ENCODE data around the gene DOCK9. TPM values are rescaled to one million over a fixed set of nuclear protein-coding genes. Genes with fewer than 3 reads are reported as not detected.
A peak's percentile ranks its signal among the peaks of the same experiment; 100 is the strongest.

Gene DOCK9
- total and polyA plus RNA-seq, 9 donors = 77.2 to 108 (median 84.6) TPM

GRCh38 chr13:98798849-98799645, 178.8 kb downstream of the DOCK9 start:
- peaks cover 3% of the 10 kb centered on the region for H3K4me1 ChIP-seq (ENCODE audit: control insufficient read depth, insufficient read depth, low read length)
- no CpG with 5 or more reads among the region's 5 CpGs for WGBS (ENCODE audit: insufficient coverage)
- no peaks in the 10 kb centered on the region for H3K9me3 ChIP-seq (replicated peaks; ENCODE audit: control insufficient read depth, low read depth, low read length)
- H3K4me3 ChIP-seq (ENCODE audit: low read length) = no peak overlapping the region
- peaks cover 77% of the 10 kb centered on the region for H3K36me3 ChIP-seq (ENCODE audit: control insufficient read depth, insufficient read depth, low read length)
- no peak overlapping the region for H3K27ac ChIP-seq (ENCODE audit: low read length)
- no peaks in the 10 kb centered on the region for H3K27me3 ChIP-seq (ENCODE audit: control insufficient read depth, insufficient read depth, low read length)
- DNase-seq = peak; percentile 87

- Histone ChIP-seq H3K27ac (ENCODE audit: low read length) (no peak overlapping the region), H3K4me1 (ENCODE audit: control insufficient read depth, insufficient read depth, low read length) (peaks cover 3% of the 10 kb centered on the region), H3K4me3 (ENCODE audit: low read length) (no peak overlapping the region), H3K36me3 (ENCODE audit: control insufficient read depth, insufficient read depth, low read length) (peaks cover 71% of the 10 kb centered on the region), H3K27me3 (ENCODE audit: control insufficient read depth, insufficient read depth, low read length) (no peaks in the 10 kb centered on the region), H3K9me3 (replicated peaks; ENCODE audit: control insufficient read depth, low read depth, low read length) (no peaks in the 10 kb centered on the region)
- WGBS (ENCODE audit: insufficient coverage) = 100% methylated on average over 3 of the region's 6 CpGs
- no peak for DNase-seq
These were observed 180.4 kb downstream of the DOCK9 start for GRCh38 chr13:98797456-98797855.

GRCh38 chr13:98796798-98797197, 181.1 kb downstream of the DOCK9 start:
- 90% methylated on average over 8 of the region's 10 CpGs for WGBS (ENCODE audit: insufficient coverage)
- no peak for DNase-seq
- Histone ChIP-seq H3K4me1 (ENCODE audit: control insufficient read depth, insufficient read depth, low read length) (peaks cover 3% of the 10 kb centered on the region), H3K4me3 (ENCODE audit: low read length) (no peak overlapping the region), H3K9me3 (replicated peaks; ENCODE audit: control insufficient read depth, low read depth, low read length) (no peaks in the 10 kb centered on the region), H3K36me3 (ENCODE audit: control insufficient read depth, insufficient read depth, low read length) (peaks cover 70% of the 10 kb centered on the region), H3K27ac (ENCODE audit: low read length) (no peak overlapping the region), H3K27me3 (ENCODE audit: control insufficient read depth, insufficient read depth, low read length) (no peaks in the 10 kb centered on the region)

GRCh38 chr13:98796191-98796590, 181.7 kb downstream of the DOCK9 start:
- no peaks in the 10 kb centered on the region for H3K27me3 ChIP-seq (ENCODE audit: control insufficient read depth, insufficient read depth, low read length)
- H3K27ac ChIP-seq (ENCODE audit: low read length) = no peak overlapping the region
- no peak for DNase-seq
- H3K36me3 ChIP-seq (ENCODE audit: control insufficient read depth, insufficient read depth, low read length) = peaks cover 69% of the 10 kb centered on the region
- no peaks in the 10 kb centered on the region for H3K9me3 ChIP-seq (replicated peaks; ENCODE audit: control insufficient read depth, low read depth, low read length)
- 66% methylated on average over 2 of the region's 5 CpGs for WGBS (ENCODE audit: insufficient coverage)
- H3K4me3 ChIP-seq (ENCODE audit: low read length) = no peak overlapping the region
- H3K4me1 ChIP-seq (ENCODE audit: control insufficient read depth, insufficient read depth, low read length) = peaks cover 3% of the 10 kb centered on the region

- DNase-seq = no peak
- 100% methylated on average over 1 of the region's 6 CpGs for WGBS (ENCODE audit: insufficient coverage)
- Histone ChIP-seq H3K4me3 (ENCODE audit: low read length) (no peak overlapping the region), H3K4me1 (ENCODE audit: control insufficient read depth, insufficient read depth, low read length) (peaks cover 3% of the 10 kb centered on the region), H3K27me3 (ENCODE audit: control insufficient read depth, insufficient read depth, low read length) (no peaks in the 10 kb centered on the region), H3K9me3 (replicated peaks; ENCODE audit: control insufficient read depth, low read depth, low read length) (no peaks in the 10 kb centered on the region), H3K27ac (ENCODE audit: low read length) (no peak overlapping the region), H3K36me3 (ENCODE audit: control insufficient read depth, insufficient read depth, low read length) (peaks cover 66% of the 10 kb centered on the region)
These were observed 182.6 kb downstream of the DOCK9 start for GRCh38 chr13:98795220-98795619.

GRCh38 chr13:98794498-98794897, 183.4 kb downstream of the DOCK9 start:
- Histone ChIP-seq H3K27me3 (ENCODE audit: control insufficient read depth, insufficient read depth, low read length) (no peaks in the 10 kb centered on the region), H3K4me1 (ENCODE audit: control insufficient read depth, insufficient read depth, low read length) (peaks cover 3% of the 10 kb centered on the region), H3K27ac (ENCODE audit: low read length) (no peak overlapping the region), H3K36me3 (ENCODE audit: control insufficient read depth, insufficient read depth, low read length) (peaks cover 62% of the 10 kb centered on the region), H3K4me3 (ENCODE audit: low read length) (no peak overlapping the region), H3K9me3 (replicated peaks; ENCODE audit: control insufficient read depth, low read depth, low read length) (no peaks in the 10 kb centered on the region)
- no peak for DNase-seq
- 96% methylated on average over 11 of the region's 12 CpGs for WGBS (ENCODE audit: insufficient coverage)

- H3K27me3 ChIP-seq (ENCODE audit: control insufficient read depth, insufficient read depth, low read length) = peaks cover 3% of the 10 kb centered on the region
- 83% methylated on average over 9 of the region's 11 CpGs for WGBS (ENCODE audit: insufficient coverage)
- H3K36me3 ChIP-seq (ENCODE audit: control insufficient read depth, insufficient read depth, low read length) = peaks cover 53% of the 10 kb centered on the region
These were observed 184.9 kb downstream of the DOCK9 start for GRCh38 chr13:98792785-98793495.

GRCh38 chr13:98792321-98792720, 185.5 kb downstream of the DOCK9 start:
- Histone ChIP-seq H3K27ac (ENCODE audit: low read length) (no peak overlapping the region), H3K27me3 (ENCODE audit: control insufficient read depth, insufficient read depth, low read length) (peaks cover 3% of the 10 kb centered on the region), H3K36me3 (ENCODE audit: control insufficient read depth, insufficient read depth, low read length) (peaks cover 47% of the 10 kb centered on the region), H3K4me1 (ENCODE audit: control insufficient read depth, insufficient read depth, low read length) (no peaks in the 10 kb centered on the region), H3K9me3 (replicated peaks; ENCODE audit: control insufficient read depth, low read depth, low read length) (no peaks in the 10 kb centered on the region), H3K4me3 (ENCODE audit: low read length) (no peak overlapping the region)
- WGBS (ENCODE audit: insufficient coverage) = 81% methylated on average over 4 of the region's 9 CpGs
- no peak for DNase-seq

More at GRCh38 chr13:98792785-98793495, 184.9 kb downstream of the DOCK9 start:
- H3K4me3 ChIP-seq (ENCODE audit: low read length) = no peak overlapping the region
- no peaks in the 10 kb centered on the region for H3K9me3 ChIP-seq (replicated peaks; ENCODE audit: control insufficient read depth, low read depth, low read length)
- H3K27ac ChIP-seq (ENCODE audit: low read length) = no peak overlapping the region
- no peaks in the 10 kb centered on the region for H3K4me1 ChIP-seq (ENCODE audit: control insufficient read depth, insufficient read depth, low read length)
- DNase-seq = no peak

GRCh38 chr13:98791611-98792010, 186.3 kb downstream of the DOCK9 start:
- no peaks in the 10 kb centered on the region for H3K4me1 ChIP-seq (ENCODE audit: control insufficient read depth, insufficient read depth, low read length)
- H3K27me3 ChIP-seq (ENCODE audit: control insufficient read depth, insufficient read depth, low read length) = peaks cover 4% of the 10 kb centered on the region
- DNase-seq = no peak
- H3K4me3 ChIP-seq (ENCODE audit: low read length) = no peak overlapping the region
- peaks cover 40% of the 10 kb centered on the region for H3K36me3 ChIP-seq (ENCODE audit: control insufficient read depth, insufficient read depth, low read length)
- 95% methylated on average over 7 of the region's 7 CpGs for WGBS (ENCODE audit: insufficient coverage)
- H3K9me3 ChIP-seq (replicated peaks; ENCODE audit: control insufficient read depth, low read depth, low read length) = no peaks in the 10 kb centered on the region
- no peak overlapping the region for H3K27ac ChIP-seq (ENCODE audit: low read length)

GRCh38 chr13:98787996-98788395, 189.9 kb downstream of the DOCK9 start:
- 87% methylated on average over 9 of the region's 9 CpGs for WGBS (ENCODE audit: insufficient coverage)
- H3K4me3 ChIP-seq (ENCODE audit: low read length) = no peak overlapping the region
- peaks cover 11% of the 10 kb centered on the region for H3K36me3 ChIP-seq (ENCODE audit: control insufficient read depth, insufficient read depth, low read length)
- H3K27me3 ChIP-seq (ENCODE audit: control insufficient read depth, insufficient read depth, low read length) = peaks cover 4% of the 10 kb centered on the region
- H3K27ac ChIP-seq (ENCODE audit: low read length) = no peak overlapping the region
- no peak for DNase-seq
- no peaks in the 10 kb centered on the region for H3K9me3 ChIP-seq (replicated peaks; ENCODE audit: control insufficient read depth, low read depth, low read length)
- H3K4me1 ChIP-seq (ENCODE audit: control insufficient read depth, insufficient read depth, low read length) = no peaks in the 10 kb centered on the region
